ENCODE data around the gene DXO. TPM values are rescaled to one million over a fixed set of nuclear protein-coding genes. Genes with fewer than 3 reads are reported as not detected.

DXO gene
- total and polyA plus RNA-seq, 2 donors (not counting 1 experiment from before 2014, with no cell fraction given): 36.1 to 150 TPM

DNA sequence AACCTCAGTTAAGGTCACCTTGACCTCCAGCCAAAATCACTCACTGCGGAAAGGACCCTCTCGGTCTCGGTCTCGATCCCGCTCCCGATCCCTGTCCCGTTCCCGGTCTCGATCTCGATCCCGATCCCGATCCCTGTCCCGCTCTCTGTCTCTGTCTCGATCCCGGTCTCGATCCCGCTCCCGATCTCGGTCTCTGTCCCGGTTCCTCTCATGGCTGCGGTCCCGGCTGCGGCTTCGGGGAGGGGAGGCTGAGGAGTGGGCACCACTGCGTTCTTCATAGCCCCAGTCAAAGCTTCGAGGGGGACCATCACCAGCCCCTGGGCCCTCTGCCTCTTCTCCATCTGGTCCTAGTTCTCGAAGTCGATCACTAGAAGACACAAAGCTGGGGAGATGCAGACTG lies 17.4 kb downstream of the DXO start:
- no peaks in the 10 kb centered on the region for H3K9me3 Mint-ChIP-seq (ENCODE audit: insufficient read depth)
- WGBS (ENCODE audit: insufficient coverage): 98% methylated on average over 26 of the region's 28 CpGs
- TF ChIP-seq EZH2 (IDR thresholded peaks at IDR 0.05; ENCODE audit: borderline replicate concordance, insufficient read depth, low read depth, low read length, poor library complexity, severe bottlenecking): no peak
- TF ChIP-seq, protein P1, sequence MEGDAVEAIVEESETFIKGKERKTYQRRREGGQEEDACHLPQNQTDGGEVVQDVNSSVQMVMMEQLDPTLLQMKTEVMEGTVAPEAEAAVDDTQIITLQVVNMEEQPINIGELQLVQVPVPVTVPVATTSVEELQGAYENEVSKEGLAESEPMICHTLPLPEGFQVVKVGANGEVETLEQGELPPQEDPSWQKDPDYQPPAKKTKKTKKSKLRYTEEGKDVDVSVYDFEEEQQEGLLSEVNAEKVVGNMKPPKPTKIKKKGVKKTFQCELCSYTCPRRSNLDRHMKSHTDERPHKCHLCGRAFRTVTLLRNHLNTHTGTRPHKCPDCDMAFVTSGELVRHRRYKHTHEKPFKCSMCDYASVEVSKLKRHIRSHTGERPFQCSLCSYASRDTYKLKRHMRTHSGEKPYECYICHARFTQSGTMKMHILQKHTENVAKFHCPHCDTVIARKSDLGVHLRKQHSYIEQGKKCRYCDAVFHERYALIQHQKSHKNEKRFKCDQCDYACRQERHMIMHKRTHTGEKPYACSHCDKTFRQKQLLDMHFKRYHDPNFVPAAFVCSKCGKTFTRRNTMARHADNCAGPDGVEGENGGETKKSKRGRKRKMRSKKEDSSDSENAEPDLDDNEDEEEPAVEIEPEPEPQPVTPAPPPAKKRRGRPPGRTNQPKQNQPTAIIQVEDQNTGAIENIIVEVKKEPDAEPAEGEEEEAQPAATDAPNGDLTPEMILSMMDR (IDR thresholded peaks at IDR 0.05): no peak

DNA sequence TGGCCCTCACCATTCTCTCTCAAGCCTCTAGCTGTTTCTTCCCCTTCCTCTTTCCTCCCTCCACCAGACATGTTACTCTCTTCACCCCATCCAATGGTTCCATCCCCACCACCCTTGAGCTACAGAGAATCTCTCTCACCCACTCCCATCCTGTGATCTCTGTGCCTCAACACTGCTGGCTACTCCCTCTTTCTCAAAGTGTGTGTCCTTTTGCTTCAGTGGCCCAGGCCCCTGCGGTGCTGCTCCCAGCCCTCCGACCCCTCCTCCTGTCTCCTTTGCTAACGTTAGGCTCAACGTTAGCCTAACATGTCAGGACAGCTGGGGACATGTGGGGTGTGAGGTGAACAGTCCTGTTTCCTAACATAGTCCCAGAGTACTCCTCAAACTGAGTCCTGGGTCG lies 19.0 kb downstream of the DXO start:
- H3K27me3 Mint-ChIP-seq: no peaks in the 10 kb centered on the region
- Histone ChIP-seq H3K4me3 (ENCODE audit: control extremely low read depth in 1 of 5, extremely low read depth in 1 of 5, insufficient read depth in 1 of 5, low read depth in 2 of 5, low read length in 4 of 5) (no peak overlapping the region), H3K9me3 (ENCODE audit: control extremely low read depth in 1 of 3, control insufficient read depth in 2 of 3, insufficient read depth in 1 of 3, low read length in 2 of 3) (no peaks in the 10 kb centered on the region), H2AFZ (ENCODE audit: insufficient read depth, low read depth, low read length, poor library complexity, severe bottlenecking) (no peak overlapping the region), H3K79me2 (ENCODE audit: control insufficient read depth, insufficient read depth, low read length) (peaks cover 6% of the 10 kb centered on the region), H3K4me1 (ENCODE audit: control insufficient read depth in 2 of 2, insufficient read depth in 2 of 2, low read length in 2 of 2) (peaks cover 3 to 4% of the 10 kb centered on the region in 2 donors), H3K4me2 (replicated peaks; ENCODE audit: low read depth, low read length, poor library complexity, severe bottlenecking) (no peak overlapping the region), H3K27ac (ENCODE audit: low read length in 2 of 2) (no peak overlapping the region), H3K27me3 (replicated peaks in 1 of 4; ENCODE audit: control extremely low read depth in 1 of 4, control insufficient read depth in 3 of 4, insufficient read depth in 4 of 4, low read length in 3 of 4) (no peaks in the 10 kb centered on the region), H4K20me1 (ENCODE audit: control insufficient read depth, insufficient read depth, low read length, poor library complexity, severe bottlenecking) (no peaks in the 10 kb centered on the region), H3K36me3 (replicated peaks in 1 of 2; ENCODE audit: control extremely low read depth in 1 of 2, control insufficient read depth in 1 of 2, extremely low read depth in 1 of 2, insufficient read depth in 2 of 2, low read length in 1 of 2) (peaks cover 3 to 54% of the 10 kb centered on the region in 2 experiments), H3K9ac (ENCODE audit: low read length) (no peak overlapping the region)
- H3K4me1 Mint-ChIP-seq: peaks cover 4% of the 10 kb centered on the region
- no peak for TF ChIP-seq EZH2 (IDR thresholded peaks at IDR 0.05; ENCODE audit: borderline replicate concordance, insufficient read depth, low read depth, low read length, poor library complexity, severe bottlenecking)
- TF ChIP-seq, protein P1 (IDR thresholded peaks at IDR 0.05): no peak
- ATAC-seq (ENCODE audit: low read depth) (no peak), DNase-seq (no peak)
- ChIA-PET POLR2A (no interaction called here), CTCF (interaction anchor here (0.7 to 1.6 kb wide), 19 partner anchors 10 to 460 kb away, joined by 3 to 11 read pairs (median 3); partner anchors contain the start of genes ATP6V1G2, LY6G5C and ZBTB12)
- WGBS (ENCODE audit: insufficient coverage): no CpG with 5 or more reads among the region's 5 CpGs
- intact Hi-C loops (cut with micrococcal nuclease): loop anchor here (2.0 kb wide), 1 partner anchor 272 kb away; the partner anchor contains the start of gene LY6G5C
- peak overlapping the region; percentile 2 for H3K27ac Mint-ChIP-seq
- H3K4me3 Mint-ChIP-seq: no peak overlapping the region
- no peaks in the 10 kb centered on the region for H3K9me3 Mint-ChIP-seq (ENCODE audit: insufficient read depth)

More for the DNA sequence above, 17.4 kb downstream of the DXO start:
- peaks cover 3 to 54% of the 10 kb centered on the region in 2 experiments for H3K36me3 ChIP-seq (replicated peaks in 1 of 2; ENCODE audit: control extremely low read depth in 1 of 2, control insufficient read depth in 1 of 2, extremely low read depth in 1 of 2, insufficient read depth in 2 of 2, low read length in 1 of 2)
- intact Hi-C loops (cut with micrococcal nuclease): no loop called here
- H3K27me3 Mint-ChIP-seq: no peaks in the 10 kb centered on the region
- peaks cover 19% of the 10 kb centered on the region for H3K4me1 Mint-ChIP-seq
- H3K4me1 ChIP-seq (ENCODE audit: control insufficient read depth in 2 of 2, insufficient read depth in 2 of 2, low read length in 2 of 2): peaks cover 11 to 16% of the 10 kb centered on the region in 2 donors
- no peak overlapping the region for H3K27ac Mint-ChIP-seq
- no peak overlapping the region for H3K27ac ChIP-seq (ENCODE audit: low read length in 2 of 2)
- no peak overlapping the region for H2AFZ ChIP-seq (ENCODE audit: insufficient read depth, low read depth, low read length, poor library complexity, severe bottlenecking)
- no peak overlapping the region for H3K9ac ChIP-seq (ENCODE audit: low read length)
- H3K4me3 Mint-ChIP-seq: no peak overlapping the region
- no peak for ATAC-seq (ENCODE audit: low read depth)
- no peak for DNase-seq
- no peaks in the 10 kb centered on the region for H4K20me1 ChIP-seq (ENCODE audit: control insufficient read depth, insufficient read depth, low read length, poor library complexity, severe bottlenecking)
- no peaks in the 10 kb centered on the region for H3K9me3 ChIP-seq (ENCODE audit: control extremely low read depth in 1 of 3, control insufficient read depth in 2 of 3, insufficient read depth in 1 of 3, low read length in 2 of 3)
- ChIA-PET CTCF (no interaction called here), POLR2A (no interaction called here)
- no peak overlapping the region for H3K4me2 ChIP-seq (replicated peaks; ENCODE audit: low read depth, low read length, poor library complexity, severe bottlenecking)
- H3K27me3 ChIP-seq (replicated peaks in 1 of 4; ENCODE audit: control extremely low read depth in 1 of 4, control insufficient read depth in 3 of 4, insufficient read depth in 4 of 4, low read length in 3 of 4): no peaks in the 10 kb centered on the region
- H3K4me3 ChIP-seq (ENCODE audit: control extremely low read depth in 1 of 5, extremely low read depth in 1 of 5, insufficient read depth in 1 of 5, low read depth in 2 of 5, low read length in 4 of 5): no peak overlapping the region
- H3K79me2 ChIP-seq (ENCODE audit: control insufficient read depth, insufficient read depth, low read length): peaks cover 20% of the 10 kb centered on the region

Measured in B cell (primary cell).